HG02885 (cell line): ENCODE data around the gene BFSP2.
A peak's percentile ranks its signal among the peaks of the same experiment; 100 is the strongest.
"Not testable (repeated sequence)": the region's sequence is repeated elsewhere in the genome, so short reads cannot be mapped to it uniquely, and the experiment has no call there.

Experiments
- ATAC-seq: cut with Tn5 transposase; IDR thresholded peaks from one replicate; pipeline ENCODE4 v1.9.1; 2021; ENCODE audit warnings: mild to moderate bottlenecking; ENCODE audit not compliant: unreplicated experiment, poor library complexity

BFSP2 gene

GRCh38 chr3:133502542-133502941 is 102.7 kb downstream of the BFSP2 start:
- not testable (repeated sequence) for ATAC-seq

GRCh38 chr3:133503409-133503808 is 103.6 kb downstream of the BFSP2 start:
- no peak for ATAC-seq

GRCh38 chr3:133504736-133505135 is 104.9 kb downstream of the BFSP2 start:
- no peak for ATAC-seq

GRCh38 chr3:133505813-133506212 is 106.0 kb downstream of the BFSP2 start:
- ATAC-seq, result peak; percentile 40

GRCh38 chr3:133506215-133506901 is 106.5 kb downstream of the BFSP2 start:
- peak; percentile 97 for ATAC-seq

- ATAC-seq, result no peak
Observed at GRCh38 chr3:133509488-133509887, 109.6 kb downstream of the BFSP2 start.

- no peak for ATAC-seq
Observed at GRCh38 chr3:133512416-133513089, 112.7 kb downstream of the BFSP2 start.

GRCh38 chr3:133514418-133514817 is 114.6 kb downstream of the BFSP2 start:
- no peak for ATAC-seq

GRCh38 chr3:133515127-133515526 is 115.3 kb downstream of the BFSP2 start:
- ATAC-seq, result no peak

- ATAC-seq, result no peak
Observed at GRCh38 chr3:133520286-133520685, 120.4 kb downstream of the BFSP2 start.

- not testable (repeated sequence) for ATAC-seq
Observed at GRCh38 chr3:133520938-133521337, 121.1 kb downstream of the BFSP2 start.

GRCh38 chr3:133521946-133522345 is 122.1 kb downstream of the BFSP2 start:
- ATAC-seq, result no peak

GRCh38 chr3:133523758-133524157 is 123.9 kb downstream of the BFSP2 start:
- ATAC-seq, result not testable (repeated sequence)
